Measurements from ENCODE around the gene OBSCN.

The OBSCN gene

GRCh38 chr1:228410015-228410414 is 202.2 kb downstream of the OBSCN start:
- DNase-seq = no peak

- no peak for DNase-seq
These were observed 202.8 kb downstream of the OBSCN start for GRCh38 chr1:228410671-228411070.

- DNase-seq = no peak
These were observed 203.3 kb downstream of the OBSCN start for GRCh38 chr1:228411121-228411520.

- no peak for DNase-seq
These were observed 203.9 kb downstream of the OBSCN start for GRCh38 chr1:228411548-228412430.

- DNase-seq = no peak
These were observed 205.6 kb downstream of the OBSCN start for GRCh38 chr1:228413241-228414010.

GRCh38 chr1:228414511-228415211 is 206.8 kb downstream of the OBSCN start:
- DNase-seq = no peak

GRCh38 chr1:228415221-228415620 is 207.4 kb downstream of the OBSCN start:
- DNase-seq = no peak

- DNase-seq = no peak
These were observed 208.0 kb downstream of the OBSCN start for GRCh38 chr1:228415853-228416216.

- DNase-seq = peak; percentile 27
These were observed 208.5 kb downstream of the OBSCN start, which contains the start of gene TRIM17 for GRCh38 chr1:228416217-228416933. Gene TRIM17 (minus strand): TSS chr1:228416861. CDS start chr1:228415072, 1,789 bp downstream.

GRCh38 chr1:228417061-228417460 is 209.2 kb downstream of the OBSCN start:
- no peak for DNase-seq

- DNase-seq = no peak
These were observed 209.8 kb downstream of the OBSCN start for GRCh38 chr1:228417483-228418203.

GRCh38 chr1:228420968-228421826 is 213.4 kb downstream of the OBSCN start:
- DNase-seq = no peak

- DNase-seq = no peak
These were observed 215.7 kb downstream of the OBSCN start for GRCh38 chr1:228423404-228424053.

- DNase-seq = no peak
These were observed 217.1 kb downstream of the OBSCN start for GRCh38 chr1:228424685-228425660.

GRCh38 chr1:228426518-228427175 is 218.8 kb downstream of the OBSCN start:
- no peak for DNase-seq

GRCh38 chr1:228428412-228428811 is 220.6 kb downstream of the OBSCN start:
- no peak for DNase-seq

Data from activated effector memory CD4-positive, alpha-beta T cell treated with Interleukin-2 at 50 U/mL for 16 hours (primary cell).